Measurements from ENCODE around the gene LBX2.

The LBX2 gene

GRCh38 chr2:74499267-74499939 lies at the start of gene LBX2:
TSS of gene LBX2 (minus strand) at chr2:74499603. CDS start at chr2:74499537, 66 bp downstream.
- peak; percentile 15 for DNase-seq (ENCODE audit: low read depth, low spot score)
- in situ Hi-C loops (cut with HindIII; ENCODE audit: low sequenced_read_pairs), result no loop called here
- H3K4me3 ChIP-seq (ENCODE audit: low read depth, low read length), result peak within 1 kb of the TSS; percentile 17
- no peak for TF ChIP-seq CTCF (IDR thresholded peaks at IDR 0.05; ENCODE audit: low read depth, low read length)

- peak; percentile 9 for DNase-seq (ENCODE audit: low read depth, low spot score)
- no peak for TF ChIP-seq CTCF (IDR thresholded peaks at IDR 0.05; ENCODE audit: low read depth, low read length)
- peak overlapping the region; percentile 52 for H3K4me3 ChIP-seq (ENCODE audit: low read depth, low read length)
- in situ Hi-C loops (cut with HindIII; ENCODE audit: low sequenced_read_pairs), result no loop called here
Measured at GRCh38 chr2:74548285-74548899, 49.0 kb upstream of the LBX2 start.

- H3K4me3 ChIP-seq (ENCODE audit: low read depth, low read length), result no peak overlapping the region
- in situ Hi-C loops (cut with HindIII; ENCODE audit: low sequenced_read_pairs), result no loop called here
- DNase-seq (ENCODE audit: low read depth, low spot score), result no peak
- TF ChIP-seq CTCF (IDR thresholded peaks at IDR 0.05; ENCODE audit: low read depth, low read length), result no peak
Measured at GRCh38 chr2:74546004-74546403, 46.6 kb upstream of the LBX2 start.

- no peak for DNase-seq (ENCODE audit: low read depth, low spot score)
- in situ Hi-C loops (cut with HindIII; ENCODE audit: low sequenced_read_pairs), result no loop called here
- H3K4me3 ChIP-seq (ENCODE audit: low read depth, low read length), result no peak overlapping the region
- TF ChIP-seq CTCF (IDR thresholded peaks at IDR 0.05; ENCODE audit: low read depth, low read length), result no peak
Measured at GRCh38 chr2:74544634-74545033, 45.2 kb upstream of the LBX2 start.

GRCh38 chr2:74542978-74543377 lies 43.6 kb upstream of the LBX2 start:
- in situ Hi-C loops (cut with HindIII; ENCODE audit: low sequenced_read_pairs), result no loop called here
- TF ChIP-seq CTCF (IDR thresholded peaks at IDR 0.05; ENCODE audit: low read depth, low read length), result no peak
- H3K4me3 ChIP-seq (ENCODE audit: low read depth, low read length), result no peak overlapping the region
- no peak for DNase-seq (ENCODE audit: low read depth, low spot score)

- in situ Hi-C loops (cut with HindIII; ENCODE audit: low sequenced_read_pairs), result no loop called here
- no peak for DNase-seq (ENCODE audit: low read depth, low spot score)
- TF ChIP-seq CTCF (IDR thresholded peaks at IDR 0.05; ENCODE audit: low read depth, low read length), result no peak
- no peak overlapping the region for H3K4me3 ChIP-seq (ENCODE audit: low read depth, low read length)
Measured at GRCh38 chr2:74540291-74540690, 40.9 kb upstream of the LBX2 start.

Measured in astrocyte of the spinal cord (primary cell).